ENCODE measurements around the gene PLEKHA6.
A peak's percentile ranks its signal among the peaks of the same experiment; 100 is the strongest.

Gene PLEKHA6

GRCh38 chr1:204402391-204402790 lies 42.7 kb upstream of the PLEKHA6 start:
- H2AFZ ChIP-seq (ENCODE audit: low read depth), result no peak overlapping the region
- H3K27ac ChIP-seq, result no peak overlapping the region
- no peak for TF ChIP-seq CTCF (conservative IDR thresholded peaks at IDR 0.05; ENCODE audit: low read depth, low read length)
- no peak overlapping the region for H3K9ac ChIP-seq
- no peaks in the 10 kb centered on the region for H3K27me3 ChIP-seq (ENCODE audit: insufficient read depth, low read depth)
- no peak overlapping the region for H3K4me2 ChIP-seq
- peaks cover 13% of the 10 kb centered on the region; the same call in 1 of the 2 replicates for H3K36me3 ChIP-seq (ENCODE audit: insufficient read depth)
- no peak overlapping the region for H3K4me3 ChIP-seq (IDR thresholded peaks at IDR 0.05; ENCODE audit: insufficient read depth, low read depth, low read length)
- peaks cover 27% of the 10 kb centered on the region for H3K4me1 ChIP-seq (ENCODE audit: low read depth, poor library complexity, severe bottlenecking)
- peaks cover 36% of the 10 kb centered on the region for H4K20me1 ChIP-seq (ENCODE audit: insufficient read depth)
- peaks cover 51% of the 10 kb centered on the region for H3K79me2 ChIP-seq (ENCODE audit: insufficient read depth, low read depth)

GRCh38 chr1:204401730-204402129 lies 42.0 kb upstream of the PLEKHA6 start:
- Histone ChIP-seq H3K4me1 (ENCODE audit: low read depth, poor library complexity, severe bottlenecking) (peaks cover 20% of the 10 kb centered on the region), H3K4me3 (IDR thresholded peaks at IDR 0.05; ENCODE audit: insufficient read depth, low read depth, low read length) (no peak overlapping the region), H4K20me1 (ENCODE audit: insufficient read depth) (peaks cover 29% of the 10 kb centered on the region), H3K27me3 (ENCODE audit: insufficient read depth, low read depth) (no peaks in the 10 kb centered on the region), H2AFZ (ENCODE audit: low read depth) (no peak overlapping the region), H3K36me3 (ENCODE audit: insufficient read depth) (peaks cover 8% of the 10 kb centered on the region; the same call in 1 of the 2 replicates), H3K27ac (no peak overlapping the region), H3K9ac (no peak overlapping the region), H3K79me2 (ENCODE audit: insufficient read depth, low read depth) (peaks cover 44% of the 10 kb centered on the region), H3K4me2 (no peak overlapping the region)
- TF ChIP-seq CTCF (conservative IDR thresholded peaks at IDR 0.05; ENCODE audit: low read depth, low read length), result no peak

- Histone ChIP-seq H3K27me3 (ENCODE audit: insufficient read depth, low read depth) (no peaks in the 10 kb centered on the region), H3K4me3 (IDR thresholded peaks at IDR 0.05; ENCODE audit: insufficient read depth, low read depth, low read length) (no peak overlapping the region), H3K27ac (no peak overlapping the region), H3K36me3 (ENCODE audit: insufficient read depth) (peaks cover 8% of the 10 kb centered on the region; the same call in 1 of the 2 replicates), H3K9ac (no peak overlapping the region), H2AFZ (ENCODE audit: low read depth) (no peak overlapping the region), H4K20me1 (ENCODE audit: insufficient read depth) (peaks cover 22% of the 10 kb centered on the region), H3K4me2 (no peak overlapping the region), H3K79me2 (ENCODE audit: insufficient read depth, low read depth) (peaks cover 37% of the 10 kb centered on the region), H3K4me1 (ENCODE audit: low read depth, poor library complexity, severe bottlenecking) (peaks cover 13% of the 10 kb centered on the region)
- no peak for TF ChIP-seq CTCF (conservative IDR thresholded peaks at IDR 0.05; ENCODE audit: low read depth, low read length)
Observed at GRCh38 chr1:204400882-204401510, 41.3 kb upstream of the PLEKHA6 start.

GRCh38 chr1:204398197-204399125 lies 38.7 kb upstream of the PLEKHA6 start:
- peaks cover under 1% of the 10 kb centered on the region; the same call in 1 of the 2 replicates for H4K20me1 ChIP-seq (ENCODE audit: insufficient read depth)
- peak; percentile 90 for TF ChIP-seq CTCF (conservative IDR thresholded peaks at IDR 0.05; ENCODE audit: low read depth, low read length)
- no peak overlapping the region for H3K9ac ChIP-seq
- H3K27ac ChIP-seq, result peak overlapping the region; percentile 23; the same call in 1 of the 2 replicates
- H3K27me3 ChIP-seq (ENCODE audit: insufficient read depth, low read depth), result no peaks in the 10 kb centered on the region
- peaks cover 12% of the 10 kb centered on the region; the same call in 1 of the 2 replicates for H3K79me2 ChIP-seq (ENCODE audit: insufficient read depth, low read depth)
- no peak overlapping the region for H3K4me2 ChIP-seq
- no peaks in the 10 kb centered on the region for H3K36me3 ChIP-seq (ENCODE audit: insufficient read depth)
- no peak overlapping the region for H3K4me3 ChIP-seq (IDR thresholded peaks at IDR 0.05; ENCODE audit: insufficient read depth, low read depth, low read length)
- no peak overlapping the region for H2AFZ ChIP-seq (ENCODE audit: low read depth)
- peaks cover 4% of the 10 kb centered on the region for H3K4me1 ChIP-seq (ENCODE audit: low read depth, poor library complexity, severe bottlenecking)

Measured in KMS-11 (cell line).